Stimulated activated CD8-positive, alpha-beta memory T cell treated with anti-CD3 and anti-CD28 coated beads, Interleukin-4, amount 100 ng/mL, for 1 hour (primary cell): ENCODE measurements around the gene PLK3.
"Not testable (repeated sequence)": the region's sequence is repeated elsewhere in the genome, so short reads cannot be mapped to it uniquely, and the experiment has no call there.

Experiments used
- DNase-seq, 2 donors: peaks; one replicate each; pipeline ENCODE4 v3.0.0-alpha.2; 2020; ENCODE audit warnings: low read depth in 2 of 2, low spot score in 1 of 2

Gene PLK3

DNA sequence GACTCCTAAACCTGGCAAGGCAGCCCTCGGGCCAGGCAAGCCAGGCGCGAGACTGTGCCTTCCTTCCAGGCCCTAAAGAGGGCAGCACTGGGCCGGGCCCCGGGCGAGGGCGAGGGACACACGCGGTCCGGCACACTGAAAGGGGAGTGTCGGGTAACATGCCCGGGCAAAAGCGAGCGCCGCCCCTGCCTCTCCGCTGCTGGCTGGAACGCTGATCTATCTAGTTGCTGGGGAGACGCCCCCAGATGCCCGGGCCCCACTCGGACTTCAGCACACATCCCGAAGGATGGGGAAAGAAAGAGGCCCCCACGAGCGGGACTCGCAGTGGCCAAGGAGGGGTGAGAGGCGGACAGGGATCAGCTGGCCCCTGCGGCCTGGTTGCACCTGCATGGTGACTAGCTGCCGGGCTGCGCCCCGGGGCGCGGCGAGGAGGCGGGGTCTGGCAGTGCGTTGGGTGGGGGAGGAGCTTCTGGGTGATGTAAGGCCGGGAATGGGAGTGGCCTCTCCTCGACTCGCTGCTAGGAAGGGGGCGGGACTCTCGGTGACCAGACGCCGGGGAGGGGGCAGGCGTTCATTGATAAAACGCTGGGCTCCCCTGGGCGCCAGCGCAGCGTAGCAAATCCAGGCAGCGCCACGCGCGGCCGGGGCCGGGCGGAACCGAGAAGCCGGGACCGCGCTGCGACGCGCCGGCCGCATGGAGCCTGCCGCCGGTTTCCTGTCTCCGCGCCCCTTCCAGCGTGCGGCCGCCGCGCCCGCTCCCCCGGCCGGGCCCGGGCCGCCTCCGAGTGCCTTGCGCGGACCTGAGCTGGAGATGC is at the start of gene PLK3:
TSS of gene PLK3 (plus strand) at position 608 of the 815 bp plus-strand sequence. CDS start at position 695, 87 bp downstream.
- DNase-seq = peak; percentile 94 to 97

DNA sequence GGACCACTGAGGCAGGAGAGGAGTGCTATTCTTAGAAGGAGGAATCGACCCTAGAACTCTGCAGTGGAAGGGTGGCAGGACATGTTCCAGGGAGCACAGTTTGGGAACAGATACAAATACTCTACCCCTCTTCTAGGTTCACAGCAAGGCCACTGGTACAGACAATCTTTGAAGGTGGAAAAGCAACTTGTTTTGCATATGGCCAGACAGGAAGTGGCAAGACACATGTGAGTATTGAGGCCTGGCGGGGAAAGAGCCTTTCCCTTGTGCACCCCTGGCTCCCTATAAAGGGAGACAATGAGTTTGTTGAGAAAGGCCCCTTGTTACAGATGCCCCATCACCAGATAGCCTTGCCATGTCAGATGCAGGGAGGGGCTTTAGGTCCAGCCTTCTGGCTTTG is 42.8 kb upstream of the PLK3 start:
- DNase-seq = no peak

DNA sequence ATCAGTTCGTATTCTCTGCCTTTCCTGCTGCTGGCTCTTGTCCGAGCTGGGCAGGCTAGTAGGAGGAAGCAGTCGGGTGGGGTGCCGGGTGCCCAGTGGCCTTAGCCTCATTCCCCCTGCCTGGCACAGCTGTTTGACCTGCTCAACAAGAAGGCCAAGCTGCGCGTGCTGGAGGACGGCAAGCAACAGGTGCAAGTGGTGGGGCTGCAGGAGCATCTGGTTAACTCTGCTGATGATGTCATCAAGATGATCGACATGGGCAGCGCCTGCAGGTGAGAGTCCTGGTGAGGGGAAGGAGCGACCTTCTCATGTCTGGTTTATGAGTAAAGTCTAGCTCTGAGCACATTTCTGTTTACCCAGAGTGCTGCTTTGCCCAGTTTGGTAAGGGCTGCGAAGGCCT is 41.1 kb upstream of the PLK3 start:
- no peak for DNase-seq

DNA sequence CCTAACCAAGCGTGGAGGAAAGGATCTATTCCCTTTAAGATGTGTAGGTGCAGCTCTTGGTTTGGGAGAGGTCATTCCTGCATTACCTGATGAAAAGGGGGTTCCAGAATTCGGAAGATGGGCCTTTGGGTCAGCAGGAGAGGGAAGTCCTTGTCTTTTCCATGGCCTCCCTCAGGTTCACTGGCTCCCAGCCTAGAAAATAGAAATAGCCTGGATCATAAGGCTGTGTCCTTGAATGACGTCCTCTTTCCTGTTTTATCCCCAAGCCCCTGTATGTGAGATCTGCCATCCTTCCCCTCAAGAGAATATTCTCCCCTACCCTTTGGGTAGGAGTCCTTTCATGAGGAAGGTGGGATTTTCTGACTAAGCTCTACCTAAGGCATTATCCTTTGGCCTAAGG is 39.3 kb upstream of the PLK3 start:
- DNase-seq = no peak

DNA sequence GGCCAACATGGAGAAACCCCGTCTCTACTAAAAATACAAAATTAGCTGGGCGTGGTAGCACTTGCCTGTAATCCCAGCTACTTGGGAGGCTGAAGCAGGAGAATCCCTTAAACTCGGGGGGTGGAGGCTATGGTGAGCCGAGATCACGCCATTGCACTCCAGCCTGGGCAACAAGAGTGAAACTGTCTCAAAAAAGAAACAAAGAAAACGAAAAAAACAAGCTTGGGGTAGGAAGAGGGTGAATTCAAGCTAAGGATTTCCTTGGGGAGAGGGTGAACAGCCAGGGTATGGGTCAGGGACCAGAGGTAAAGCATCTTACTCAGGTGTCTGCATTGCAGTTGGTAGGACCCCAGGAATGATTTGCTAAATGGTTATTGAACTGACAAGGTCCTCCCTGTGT is 33.8 kb upstream of the PLK3 start:
- not testable (repeated sequence) for DNase-seq

DNA sequence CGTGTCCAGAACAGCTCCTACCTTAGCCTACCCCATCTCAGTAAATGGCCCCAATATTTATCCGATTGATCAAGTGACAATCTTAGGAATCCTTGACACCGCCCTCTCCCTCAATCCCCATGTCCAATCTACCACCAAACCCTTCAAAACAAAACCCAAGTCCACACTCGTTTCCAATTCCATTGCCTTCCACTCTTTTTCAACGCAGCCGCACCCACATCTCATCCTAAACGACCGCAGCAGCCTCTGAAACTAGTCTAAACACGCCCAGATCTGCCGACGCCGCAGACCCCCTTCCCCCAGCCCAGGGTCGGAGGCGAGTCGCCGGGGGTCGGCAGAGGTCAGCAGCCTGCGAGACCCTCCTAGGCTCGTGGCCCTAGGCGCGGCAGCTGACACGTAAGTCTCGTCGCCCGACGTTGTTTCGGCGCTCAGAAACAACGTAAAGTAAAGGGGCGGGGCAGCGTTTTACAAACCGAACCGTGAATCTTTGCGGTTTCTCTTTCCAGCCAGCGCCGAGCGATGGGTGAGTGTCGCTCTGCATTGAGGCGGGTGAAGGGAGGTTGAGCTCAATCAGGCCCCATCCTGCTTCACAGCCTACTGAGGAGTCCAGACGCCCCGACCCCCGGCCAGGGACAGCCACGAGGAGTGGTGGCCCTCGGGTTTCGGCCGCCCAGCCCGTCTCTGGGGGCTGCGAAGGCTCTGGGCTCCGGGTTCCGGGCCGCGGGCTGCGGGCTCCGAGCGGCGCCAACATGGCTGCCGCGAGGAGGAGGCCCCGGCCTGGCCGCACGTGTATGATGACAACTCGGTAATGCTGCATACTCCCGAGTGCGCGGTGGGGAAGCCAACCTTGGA is 24.9 kb upstream of the PLK3 start, which contains the start of gene RPS8:
TSS of gene RPS8 (plus strand) at position 463 of the 852 bp plus-strand sequence. CDS start at position 520, 57 bp downstream.
- DNase-seq = peak; percentile 78 to 84

DNA sequence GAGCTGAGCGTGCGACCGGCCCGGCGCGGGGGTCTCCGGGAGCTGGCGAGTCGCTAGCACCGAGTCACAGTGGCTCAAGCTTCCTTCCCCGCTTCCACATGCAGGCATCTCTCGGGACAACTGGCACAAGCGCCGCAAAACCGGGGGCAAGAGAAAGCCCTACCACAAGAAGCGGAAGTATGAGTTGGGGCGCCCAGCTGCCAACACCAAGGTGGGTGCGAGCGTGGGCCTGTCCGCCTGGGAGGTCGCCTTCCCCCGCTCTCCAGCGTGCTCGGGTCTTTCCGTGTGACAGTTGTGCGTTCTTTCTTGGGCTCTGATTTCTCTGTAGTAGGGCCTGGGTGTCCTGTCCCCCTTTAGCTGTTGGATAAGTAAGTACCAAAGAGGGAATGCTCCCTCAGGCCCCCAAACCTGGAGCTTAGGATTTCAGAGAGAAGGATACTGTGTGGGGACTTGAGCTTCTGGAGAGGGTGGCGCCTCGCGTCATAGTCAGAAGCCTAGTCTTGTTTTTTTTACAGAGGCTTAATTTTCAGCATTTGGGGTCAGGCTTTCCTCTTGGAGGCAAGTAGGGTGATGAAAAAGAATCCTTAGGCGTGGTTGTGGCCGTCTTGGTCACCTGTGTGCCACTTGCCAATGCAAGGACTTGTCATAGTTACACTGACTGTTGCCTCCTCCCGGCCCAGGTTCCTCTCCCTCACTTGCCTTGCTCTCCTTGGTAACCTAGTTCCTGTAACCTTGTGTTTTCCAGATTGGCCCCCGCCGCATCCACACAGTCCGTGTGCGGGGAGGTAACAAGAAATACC is 24.0 kb upstream of the PLK3 start:
- DNase-seq = no peak

DNA sequence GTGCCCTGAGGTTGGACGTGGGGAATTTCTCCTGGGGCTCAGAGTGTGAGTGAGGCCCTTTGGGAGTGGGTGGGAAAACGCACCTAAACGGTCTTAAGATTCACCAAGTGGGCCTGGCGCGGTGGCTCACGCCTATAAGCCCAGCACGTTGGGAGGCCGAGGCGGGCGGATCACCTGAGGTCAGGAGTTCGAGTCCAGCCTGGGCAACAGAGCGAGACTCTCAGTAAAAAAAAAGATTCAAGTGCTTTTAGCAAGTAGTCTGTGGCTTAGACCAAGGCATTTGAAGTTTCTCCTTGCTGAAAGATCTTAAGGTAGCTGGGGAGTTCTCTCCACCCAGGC is 23.5 kb upstream of the PLK3 start:
- DNase-seq = no peak

DNA sequence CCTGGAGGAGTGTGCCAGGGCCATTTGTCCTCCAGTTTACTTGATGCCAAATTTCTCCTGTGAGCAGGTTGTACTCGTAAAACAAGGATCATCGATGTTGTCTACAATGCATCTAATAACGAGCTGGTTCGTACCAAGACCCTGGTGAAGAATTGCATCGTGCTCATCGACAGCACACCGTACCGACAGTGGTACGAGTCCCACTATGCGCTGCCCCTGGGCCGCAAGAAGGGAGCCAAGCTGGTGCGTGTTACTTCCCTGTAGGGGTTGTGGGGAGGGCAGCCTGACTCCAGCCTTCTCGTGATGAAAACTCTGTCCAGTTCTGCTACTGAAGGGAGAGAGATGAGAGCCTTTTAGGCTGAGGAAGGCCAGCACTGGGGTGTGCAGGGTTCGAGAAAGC is 22.6 kb upstream of the PLK3 start:
- DNase-seq = no peak

DNA sequence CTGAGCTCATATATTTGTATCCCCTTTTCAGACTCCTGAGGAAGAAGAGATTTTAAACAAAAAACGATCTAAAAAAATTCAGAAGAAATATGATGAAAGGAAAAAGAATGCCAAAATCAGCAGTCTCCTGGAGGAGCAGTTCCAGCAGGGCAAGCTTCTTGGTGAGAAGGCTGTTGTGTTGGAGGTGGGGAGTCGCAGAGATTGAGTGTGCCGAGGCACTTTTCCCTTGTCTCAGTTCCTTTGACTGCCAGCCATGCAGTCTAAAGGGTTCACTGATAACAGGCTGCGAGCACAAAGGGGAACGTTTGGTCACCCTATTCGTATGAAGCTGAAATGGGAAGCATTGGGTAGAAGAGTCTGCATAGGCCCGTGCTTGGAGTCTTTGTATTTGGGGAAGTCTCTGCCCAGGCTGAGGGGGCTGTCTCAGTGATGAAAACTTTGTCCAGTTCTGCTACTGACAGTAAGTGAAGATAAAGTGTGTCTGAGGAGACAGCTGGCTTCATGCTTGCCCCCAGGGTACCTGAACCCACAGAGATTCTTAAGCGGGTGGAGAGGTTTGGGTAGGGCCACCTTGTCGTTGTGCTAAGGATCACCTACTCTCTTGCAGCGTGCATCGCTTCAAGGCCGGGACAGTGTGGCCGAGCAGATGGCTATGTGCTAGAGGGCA is 22.1 kb upstream of the PLK3 start:
- no peak for DNase-seq

DNA sequence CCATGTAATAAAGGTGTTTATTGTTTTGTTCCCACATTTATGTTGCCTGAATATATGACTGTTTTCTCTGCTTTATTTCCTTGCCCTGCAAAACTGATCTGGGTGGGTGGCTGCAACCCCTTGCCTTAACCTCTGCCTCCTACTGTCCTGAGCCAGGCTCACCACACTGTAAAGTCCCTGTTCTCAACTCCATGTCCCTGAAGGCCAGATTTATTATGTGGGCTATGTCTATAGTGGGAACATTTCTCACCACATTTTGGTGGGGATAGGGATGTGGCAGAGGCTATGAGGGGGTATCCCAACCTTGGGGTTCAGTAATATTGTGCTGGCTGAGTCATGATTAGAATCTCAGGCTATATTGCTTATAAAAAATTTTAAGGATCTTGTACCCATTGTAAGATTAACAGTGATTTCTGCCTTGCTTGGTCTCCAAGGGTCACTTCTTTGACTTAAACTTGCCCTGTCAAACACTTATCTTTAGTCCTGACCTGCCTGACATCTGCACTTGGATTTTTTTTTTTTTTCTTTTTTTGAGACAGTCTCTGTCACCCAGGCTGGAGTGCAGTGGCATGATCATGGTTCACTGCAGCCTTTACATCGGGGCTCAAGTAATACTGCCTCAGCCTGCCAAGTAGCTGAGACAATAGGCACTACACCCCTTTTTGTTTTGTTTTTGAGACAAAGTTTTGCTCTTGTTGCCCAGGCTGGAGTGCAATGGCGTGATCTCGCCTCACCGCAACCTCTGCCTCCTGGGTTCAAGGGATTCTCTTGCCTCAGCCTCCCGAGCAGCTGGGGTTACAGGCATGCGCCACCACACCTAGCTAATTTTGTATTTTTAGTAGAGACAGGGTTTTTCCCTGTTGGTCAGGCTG is 21.2 kb upstream of the PLK3 start:
- DNase-seq = no peak

DNA sequence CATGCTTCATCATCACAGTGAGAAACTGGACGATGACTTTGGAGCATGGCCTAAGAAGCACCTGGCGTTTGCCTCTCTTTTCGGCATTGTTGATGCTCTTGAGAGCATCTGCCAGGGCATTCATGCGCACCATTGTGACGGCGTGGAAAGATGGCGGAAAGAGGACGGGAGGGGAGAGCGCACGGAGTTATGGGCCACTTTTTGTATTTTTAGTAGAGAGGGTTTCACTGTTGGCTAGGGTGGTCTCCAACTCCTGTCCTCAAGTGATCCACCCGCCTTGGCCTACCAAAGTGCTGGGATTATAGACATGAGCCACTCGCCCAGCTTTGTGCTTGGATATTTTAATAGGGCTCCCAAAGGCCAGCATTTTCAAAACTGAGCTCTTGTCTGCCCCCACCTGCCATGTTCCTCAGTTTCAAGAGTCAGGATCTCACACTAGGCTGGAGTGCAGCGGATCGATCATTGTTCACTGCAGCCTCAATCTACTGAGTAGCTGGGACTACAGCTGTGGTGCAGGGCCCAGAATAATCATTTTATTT is 19.5 kb upstream of the PLK3 start:
- no peak for DNase-seq

DNA sequence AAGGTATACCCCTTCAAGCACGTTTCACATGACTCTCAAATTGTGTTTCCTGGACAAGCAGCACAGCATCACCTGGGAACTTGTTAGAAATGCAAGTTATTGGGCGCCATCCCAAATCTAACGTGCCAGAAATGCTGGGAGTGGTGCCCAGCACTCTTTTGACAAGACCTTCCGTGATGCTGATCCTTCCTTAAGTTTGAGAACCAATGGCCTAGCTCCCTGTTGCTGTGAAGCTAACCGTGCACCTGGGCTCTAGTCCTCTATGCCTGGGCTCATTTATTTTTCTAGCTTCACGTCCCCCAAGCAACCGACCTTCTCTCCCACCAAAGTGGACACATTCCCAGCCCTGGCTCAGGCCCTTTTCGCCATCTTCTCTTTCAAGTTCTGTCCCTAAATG is 16.5 kb upstream of the PLK3 start:
- DNase-seq = no peak

DNA sequence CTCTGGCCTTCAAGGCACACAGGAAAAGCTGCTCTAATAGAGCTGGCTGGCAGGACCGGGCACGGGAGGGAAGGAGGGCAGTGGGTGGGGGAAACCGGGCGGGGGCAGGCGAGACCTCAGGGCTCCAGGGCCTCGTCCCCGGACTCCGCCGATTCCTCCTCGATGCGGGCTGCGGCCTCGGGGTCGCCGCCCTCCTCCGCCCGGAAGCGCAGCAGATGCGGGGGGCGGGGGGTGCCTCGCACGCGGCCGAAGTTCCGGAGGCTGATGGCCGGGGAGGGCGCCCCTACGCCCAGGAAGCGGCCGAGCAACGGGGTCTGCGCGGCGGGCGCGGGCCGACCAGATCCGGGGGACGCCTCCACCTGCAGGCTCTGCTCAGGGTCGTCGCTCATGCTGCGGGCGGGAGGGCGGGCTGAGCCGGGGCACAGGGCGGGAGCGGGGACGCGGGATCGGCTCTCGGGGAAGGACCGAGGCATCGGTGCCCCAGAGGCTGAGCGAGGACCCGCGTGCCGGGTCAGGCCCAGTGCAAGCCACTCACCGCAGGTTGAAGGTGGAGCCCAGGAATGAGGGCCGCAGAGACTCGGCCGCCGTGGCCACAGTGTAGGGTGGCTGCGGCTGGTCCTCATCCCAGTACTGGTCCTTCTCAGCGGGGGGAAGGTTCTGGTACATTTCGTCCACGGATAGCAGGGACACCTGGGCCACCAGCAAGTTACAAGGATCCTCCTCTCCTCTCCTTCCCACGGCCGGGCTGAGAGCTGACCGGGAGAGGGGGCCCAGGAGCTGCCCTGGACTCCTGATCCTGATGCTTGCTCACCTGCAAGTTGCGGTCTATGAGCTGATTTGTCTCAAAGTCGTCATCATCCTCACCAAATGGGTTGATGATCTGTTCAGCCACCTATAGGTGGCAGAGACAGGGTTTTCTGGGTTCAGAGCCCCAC is 15.8 kb upstream of the PLK3 start:
- DNase-seq = no peak

DNA sequence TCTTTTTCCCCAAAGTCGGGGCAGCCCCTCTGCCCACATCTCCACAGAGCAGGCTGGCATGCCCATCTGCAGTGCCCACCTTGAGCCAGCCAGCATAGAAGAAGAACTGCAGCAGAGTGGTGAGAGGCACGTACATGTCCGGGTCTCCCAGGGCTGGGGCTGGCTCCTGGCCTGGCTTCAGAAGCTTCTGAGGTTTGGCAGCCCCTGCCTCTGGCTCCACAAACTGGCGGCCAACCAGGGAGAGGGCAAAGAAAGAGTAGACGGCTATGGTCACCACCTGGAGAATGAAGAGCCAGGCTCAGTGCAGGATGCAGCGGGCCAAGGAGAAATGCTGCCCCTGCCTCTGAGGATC is 15.2 kb upstream of the PLK3 start:
- no peak for DNase-seq

DNA sequence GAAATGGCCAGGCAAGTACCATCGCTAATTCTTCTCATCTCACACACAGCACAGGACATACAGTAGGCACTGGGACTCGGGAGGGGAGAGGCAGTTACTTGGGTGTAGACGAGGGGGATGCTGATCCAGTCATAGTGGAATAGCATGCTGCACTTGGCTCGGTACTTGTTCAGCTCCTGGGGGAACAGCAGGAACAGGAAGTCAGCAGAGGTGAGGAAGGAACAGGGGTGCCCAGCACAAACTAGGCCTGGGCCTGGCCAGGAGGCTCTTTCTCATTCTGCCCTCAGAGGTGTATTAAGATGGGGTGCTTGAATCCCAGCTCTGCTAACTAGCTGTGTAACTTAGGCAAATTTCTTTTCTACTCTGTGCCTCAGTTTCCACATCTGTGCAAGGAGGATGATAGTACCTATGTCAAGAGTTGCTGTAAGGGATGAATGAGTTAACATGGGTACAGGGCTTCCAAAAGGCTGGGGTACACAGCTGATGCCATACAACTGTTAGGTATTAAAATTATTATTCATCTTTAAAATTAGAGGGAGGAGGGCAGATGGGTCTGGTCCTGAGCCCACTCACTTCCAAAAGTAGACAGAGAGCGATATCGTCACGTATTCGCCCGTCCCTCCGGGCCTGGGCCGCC is 14.6 kb upstream of the PLK3 start:
- no peak for DNase-seq

DNA sequence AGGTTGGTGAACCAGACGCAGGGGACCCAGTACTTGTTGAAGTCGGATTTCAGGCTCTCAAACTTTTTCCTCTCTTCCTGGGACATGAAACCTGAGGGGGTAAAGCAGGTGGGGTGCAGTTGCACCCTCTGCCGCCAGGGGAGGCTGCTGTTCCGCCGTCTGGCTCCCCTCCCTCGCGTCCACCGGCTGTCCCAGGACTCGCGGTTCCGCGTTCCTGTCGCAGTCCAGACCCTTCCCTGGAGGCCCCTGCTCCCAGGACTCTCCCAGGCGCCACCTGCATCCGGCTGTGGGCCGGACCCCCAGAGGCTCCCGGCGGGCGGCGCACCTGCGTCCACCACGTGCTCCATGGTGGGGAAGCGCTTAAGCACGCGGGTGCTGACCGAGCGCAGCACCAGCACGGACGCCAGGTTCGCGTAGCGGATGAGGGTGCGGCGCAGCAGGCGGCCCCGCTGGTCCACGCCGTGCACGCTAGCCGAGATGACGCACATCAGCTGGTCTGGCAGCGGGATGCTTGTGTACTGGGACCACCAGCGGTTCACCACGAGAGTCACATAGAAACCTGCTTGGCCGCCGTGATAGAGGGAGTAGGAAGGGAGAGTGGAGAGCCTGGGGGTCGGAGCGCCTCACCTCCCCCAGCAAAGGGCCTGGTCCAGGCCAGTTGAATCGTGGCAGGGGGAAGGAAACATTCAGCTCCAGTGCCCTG is 13.9 kb upstream of the PLK3 start:
- peak in 1 of 2 donors; percentile 63 for DNase-seq
